Measurements from ENCODE around the gene RBMS3. TPM values are rescaled to one million over a fixed set of nuclear protein-coding genes. Genes with fewer than 3 reads are reported as not detected.

RBMS3 gene
- total and polyA plus RNA-seq, 3 donors from 2014 or later: 5.6 to 36.2 (median 19.7) TPM

DNA sequence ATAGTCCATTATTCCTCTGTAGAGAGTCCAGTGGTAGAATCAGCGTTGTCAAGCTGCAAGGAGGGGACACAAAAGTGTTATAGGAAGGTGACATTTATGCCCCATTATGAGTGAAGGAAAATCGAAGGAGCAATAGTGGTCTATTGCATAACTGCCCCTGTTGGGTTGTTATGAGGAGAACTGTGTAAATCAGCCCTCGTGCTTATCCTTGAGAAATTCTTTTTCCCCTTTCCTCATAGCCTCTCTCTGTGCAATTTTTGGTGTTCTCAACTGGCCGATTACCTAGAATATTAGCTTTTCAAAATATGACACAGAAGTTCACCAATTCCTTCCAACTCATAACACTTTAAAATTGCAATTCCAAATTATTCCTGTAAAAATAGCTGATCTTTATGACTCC is 286.6 kb downstream of the RBMS3 start:
- H3K27ac ChIP-seq: no peak overlapping the region
- no peak overlapping the region for H3K4me3 ChIP-seq
- H3K27me3 ChIP-seq: no peaks in the 10 kb centered on the region
- DNase-seq: no peak
- intact Hi-C loops (cut with DNase I; ENCODE audit: low total_unique reads): no loop called here
- WGBS, 2 donors: 62 to 76% methylated on average over 4 of the region's 4 CpGs
- H3K9me3 ChIP-seq: no peaks in the 10 kb centered on the region
- TF ChIP-seq POLR2A (IDR thresholded peaks at IDR 0.05): no peak
- TF ChIP-seq, protein P1, sequence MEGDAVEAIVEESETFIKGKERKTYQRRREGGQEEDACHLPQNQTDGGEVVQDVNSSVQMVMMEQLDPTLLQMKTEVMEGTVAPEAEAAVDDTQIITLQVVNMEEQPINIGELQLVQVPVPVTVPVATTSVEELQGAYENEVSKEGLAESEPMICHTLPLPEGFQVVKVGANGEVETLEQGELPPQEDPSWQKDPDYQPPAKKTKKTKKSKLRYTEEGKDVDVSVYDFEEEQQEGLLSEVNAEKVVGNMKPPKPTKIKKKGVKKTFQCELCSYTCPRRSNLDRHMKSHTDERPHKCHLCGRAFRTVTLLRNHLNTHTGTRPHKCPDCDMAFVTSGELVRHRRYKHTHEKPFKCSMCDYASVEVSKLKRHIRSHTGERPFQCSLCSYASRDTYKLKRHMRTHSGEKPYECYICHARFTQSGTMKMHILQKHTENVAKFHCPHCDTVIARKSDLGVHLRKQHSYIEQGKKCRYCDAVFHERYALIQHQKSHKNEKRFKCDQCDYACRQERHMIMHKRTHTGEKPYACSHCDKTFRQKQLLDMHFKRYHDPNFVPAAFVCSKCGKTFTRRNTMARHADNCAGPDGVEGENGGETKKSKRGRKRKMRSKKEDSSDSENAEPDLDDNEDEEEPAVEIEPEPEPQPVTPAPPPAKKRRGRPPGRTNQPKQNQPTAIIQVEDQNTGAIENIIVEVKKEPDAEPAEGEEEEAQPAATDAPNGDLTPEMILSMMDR (IDR thresholded peaks at IDR 0.05): no peak
- no peaks in the 10 kb centered on the region for H3K36me3 ChIP-seq (ENCODE audit: low read depth, missing control alignments)
- H3K4me1 ChIP-seq: peaks cover 6% of the 10 kb centered on the region

DNA sequence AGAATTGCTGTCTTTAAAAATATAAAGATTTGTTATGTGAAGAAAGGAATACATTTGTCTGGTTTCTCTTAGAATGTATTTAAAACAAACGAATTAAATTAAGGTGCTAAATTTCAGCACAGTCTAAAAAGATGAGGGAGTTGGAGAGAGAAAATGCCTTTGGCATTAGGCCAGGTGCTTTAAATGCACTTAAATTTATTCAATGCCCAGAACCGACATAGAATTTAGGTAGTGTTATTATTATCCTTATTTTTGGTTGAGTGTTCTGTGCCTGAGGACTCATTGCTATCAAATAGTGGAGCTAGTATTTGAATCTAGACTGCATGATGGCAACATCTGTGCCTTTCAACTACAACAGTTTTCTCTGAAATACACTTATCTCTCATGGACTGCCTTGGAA is 287.5 kb downstream of the RBMS3 start:
- no peak for TF ChIP-seq POLR2A (IDR thresholded peaks at IDR 0.05)
- TF ChIP-seq, protein P1 (IDR thresholded peaks at IDR 0.05): no peak
- Histone ChIP-seq H3K4me1 (peaks cover 6% of the 10 kb centered on the region), H3K27me3 (no peaks in the 10 kb centered on the region), H3K4me3 (no peak overlapping the region), H3K36me3 (ENCODE audit: low read depth, missing control alignments) (no peaks in the 10 kb centered on the region), H3K9me3 (no peaks in the 10 kb centered on the region), H3K27ac (no peak overlapping the region)
- 40 to 52% methylated on average over 2 of the region's 2 CpGs for WGBS, 2 donors
- DNase-seq: no peak
- intact Hi-C loops (cut with DNase I; ENCODE audit: low total_unique reads): no loop called here

DNA sequence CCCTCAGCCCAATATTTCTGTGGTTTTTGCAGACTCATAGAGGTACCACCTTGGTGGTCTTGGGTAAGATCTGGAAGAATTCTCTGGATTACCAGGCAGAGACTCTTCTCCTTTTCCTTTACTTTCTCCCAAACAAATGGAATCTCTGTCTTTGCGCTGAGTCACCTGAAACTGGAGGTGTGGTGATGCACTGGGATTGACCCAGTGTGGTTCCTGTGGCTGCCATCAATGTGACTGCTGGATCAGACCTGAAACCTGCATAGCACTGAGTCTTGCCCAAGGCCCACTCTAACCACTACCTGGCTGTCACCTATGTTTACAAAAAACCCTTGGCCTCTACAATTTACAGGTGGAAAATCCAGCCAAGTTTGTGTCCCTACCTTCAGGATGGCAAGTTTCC is 295.3 kb downstream of the RBMS3 start:
- Histone ChIP-seq H3K9me3 (no peaks in the 10 kb centered on the region), H3K27me3 (no peaks in the 10 kb centered on the region), H3K36me3 (ENCODE audit: low read depth, missing control alignments) (no peaks in the 10 kb centered on the region), H3K27ac (no peak overlapping the region), H3K4me3 (no peak overlapping the region), H3K4me1 (no peaks in the 10 kb centered on the region)
- intact Hi-C loops (cut with DNase I; ENCODE audit: low total_unique reads): no loop called here
- TF ChIP-seq, protein P1 (IDR thresholded peaks at IDR 0.05): no peak
- no peak for TF ChIP-seq POLR2A (IDR thresholded peaks at IDR 0.05)
- no peak for DNase-seq
- 100% methylated on average over 1 of the region's 1 CpG for WGBS, 2 donors

DNA sequence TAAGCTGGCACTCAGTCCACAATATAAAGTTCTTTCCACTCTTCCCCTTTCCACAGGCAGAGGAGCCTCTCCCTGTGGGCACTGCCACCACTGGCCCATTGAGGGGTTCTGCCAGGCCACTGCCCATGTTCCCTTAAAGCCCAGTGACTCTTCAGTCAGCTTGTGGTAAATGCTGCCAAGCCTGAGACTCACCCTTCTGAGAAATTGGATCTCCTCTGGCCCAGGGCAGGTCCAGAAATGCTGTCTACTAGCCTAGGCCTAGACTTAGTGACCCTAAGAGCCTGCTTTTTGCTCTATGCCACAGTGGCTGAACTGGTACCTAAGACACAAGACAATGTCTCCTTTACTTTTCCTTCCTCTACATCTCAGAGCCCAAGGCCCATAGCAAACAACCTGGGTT is 295.8 kb downstream of the RBMS3 start:
- intact Hi-C loops (cut with DNase I; ENCODE audit: low total_unique reads): no loop called here
- H3K4me3 ChIP-seq: no peak overlapping the region
- no peaks in the 10 kb centered on the region for H3K4me1 ChIP-seq
- no peak for TF ChIP-seq POLR2A (IDR thresholded peaks at IDR 0.05)
- TF ChIP-seq, protein P1 (IDR thresholded peaks at IDR 0.05): no peak
- no peaks in the 10 kb centered on the region for H3K9me3 ChIP-seq
- H3K27ac ChIP-seq: no peak overlapping the region
- H3K36me3 ChIP-seq (ENCODE audit: low read depth, missing control alignments): no peaks in the 10 kb centered on the region
- no peaks in the 10 kb centered on the region for H3K27me3 ChIP-seq
- DNase-seq: no peak

DNA sequence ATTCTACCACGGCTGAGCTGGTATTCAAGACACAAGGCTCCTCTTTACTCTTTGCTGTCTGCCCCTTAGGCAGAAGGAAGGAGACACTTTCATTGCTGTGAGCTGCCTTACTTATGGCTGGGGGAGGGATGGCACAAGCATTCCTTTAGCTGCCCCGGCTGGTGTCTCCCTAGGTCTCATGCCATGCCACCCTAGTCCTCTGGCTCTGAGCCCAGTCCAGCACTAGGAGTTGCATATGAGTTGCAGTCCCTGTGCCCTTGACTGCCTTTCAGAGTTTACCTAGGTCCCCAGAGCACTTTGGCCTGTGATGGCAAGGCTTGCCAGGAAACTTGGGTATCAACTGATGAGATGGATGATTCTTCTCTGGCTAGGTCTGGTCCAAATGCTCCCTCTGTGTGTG is 296.4 kb downstream of the RBMS3 start:
- H3K27me3 ChIP-seq: no peaks in the 10 kb centered on the region
- intact Hi-C loops (cut with DNase I; ENCODE audit: low total_unique reads): no loop called here
- no peaks in the 10 kb centered on the region for H3K36me3 ChIP-seq (ENCODE audit: low read depth, missing control alignments)
- no peaks in the 10 kb centered on the region for H3K4me1 ChIP-seq
- 86 to 100% methylated on average over 1 to 2 of the region's 2 CpGs for WGBS, 2 donors
- H3K9me3 ChIP-seq: no peaks in the 10 kb centered on the region
- H3K27ac ChIP-seq: no peak overlapping the region
- TF ChIP-seq, protein P1 (IDR thresholded peaks at IDR 0.05): no peak
- DNase-seq: no peak
- no peak overlapping the region for H3K4me3 ChIP-seq
